HEK293 (cell line): Measurements from ENCODE around the gene ZNF619.

Source experiments
- CTCF ChIA-PET: fragments of 350-600 bp; formaldehyde crosslinking; extraction: SDS; loops from one replicate; lab custom pipeline; 2021; ENCODE audit warnings: antibody characterized with exemption; lab: Yijun Ruan, JAX
- POLR2A ChIA-PET: fragments of 300-600 bp; formaldehyde crosslinking; extraction: SDS; loops from one replicate; lab custom pipeline; 2020; ENCODE audit warnings: antibody characterized with exemption, inconsistent platforms; lab: Yijun Ruan, JAX
- H3K27ac ChIP-seq: fragments of 200-500 bp; sonication (Bioruptor generic); 2 replicates; pipeline ENCODE4 v1.5.1; 2014; ENCODE audit warnings: low read depth, low read length, control low read depth, inconsistent platforms; ENCODE audit errors: extremely low read depth
- H3K36me3 ChIP-seq, 2 experiments: fragments of 200-500 bp in 1 of 2; sonication (Bioruptor generic) in 1 of 2; 1 replicate in 1 of 2; 2 replicates in 1 of 2; pipeline ENCODE4 v1.5.1; 2014 to 2017; ENCODE audit warnings: inconsistent platforms in 2 of 2, low read length in 2 of 2; ENCODE audit not compliant: control insufficient read depth in 2 of 2, insufficient read depth in 1 of 2
- H3K4me1 ChIP-seq: fragments of 200-500 bp; sonication (Bioruptor generic); 2 replicates; pipeline ENCODE4 v1.5.1; 2014; ENCODE audit warnings: mild to moderate bottlenecking, low read length, inconsistent platforms; ENCODE audit not compliant: control insufficient read depth, insufficient read depth
- H3K4me3 ChIP-seq: 2 replicates; pipeline ENCODE4 v1.5.1; 2011; ENCODE audit warnings: low read depth, mild to moderate bottlenecking, control low read depth, low read length, moderate library complexity
- H3K9me3 ChIP-seq: fragments of 200-500 bp; sonication (Bioruptor generic); 2 replicates; pipeline ENCODE4 v1.5.1; 2014; ENCODE audit warnings: low read depth, low read length, inconsistent platforms; ENCODE audit not compliant: control insufficient read depth, insufficient read depth
- GFI1B ChIP-seq: fragments of 450-650 bp; formaldehyde crosslinking; IDR thresholded peaks from 2 replicates; pipeline ENCODE4 v1.5.1; 2016; ENCODE audit warnings: missing biosample characterization, missing genetic modification characterization
- KLF8 ChIP-seq: fragments of 450-650 bp; formaldehyde crosslinking; IDR thresholded peaks from 2 replicates; pipeline ENCODE4 v1.5.1; 2016; ENCODE audit warnings: missing biosample characterization, missing genetic modification characterization
- SP3 ChIP-seq: fragments of 450-650 bp; formaldehyde crosslinking; IDR thresholded peaks from 2 replicates; pipeline ENCODE4 v1.5.1; 2016; ENCODE audit warnings: missing biosample characterization, missing genetic modification characterization
- SP7 ChIP-seq: fragments of 450-650 bp; formaldehyde crosslinking; IDR thresholded peaks from 2 replicates; pipeline ENCODE4 v1.5.1; 2016; ENCODE audit warnings: missing biosample characterization, missing genetic modification characterization
- YY1 ChIP-seq: fragments of 450-650 bp; formaldehyde crosslinking; IDR thresholded peaks from 2 replicates; pipeline ENCODE4 v1.5.1; 2018; ENCODE audit warnings: missing biosample characterization, missing genetic modification characterization
- YY2 ChIP-seq: fragments of 450-650 bp; formaldehyde crosslinking; IDR thresholded peaks from 2 replicates; pipeline ENCODE4 v1.5.1; 2016; ENCODE audit warnings: missing biosample characterization, missing genetic modification characterization
- ZFHX2 ChIP-seq: fragments of 450-650 bp; formaldehyde crosslinking; conservative IDR thresholded peaks from 2 replicates; pipeline ENCODE4 v1.5.1; 2016; ENCODE audit warnings: missing biosample characterization, missing genetic modification characterization
- ZFP37 ChIP-seq: fragments of 450-650 bp; formaldehyde crosslinking; IDR thresholded peaks from 2 replicates; pipeline ENCODE4 v1.5.1; 2016; ENCODE audit warnings: missing biosample characterization, missing genetic modification characterization
- ZNF2 ChIP-seq: fragments of 450-650 bp; formaldehyde crosslinking; IDR thresholded peaks from 2 replicates; pipeline ENCODE4 v1.5.1; 2016; ENCODE audit warnings: missing biosample characterization, missing genetic modification characterization
- ZNF239 ChIP-seq: fragments of 450-650 bp; formaldehyde crosslinking; IDR thresholded peaks from 2 replicates; pipeline ENCODE4 v1.5.1; 2016; ENCODE audit warnings: missing biosample characterization, missing genetic modification characterization
- ZNF302 ChIP-seq: fragments of 450-650 bp; formaldehyde crosslinking; IDR thresholded peaks from 2 replicates; pipeline ENCODE4 v1.5.1; 2016; ENCODE audit warnings: missing biosample characterization, missing genetic modification characterization, low read depth
- ZNF335 ChIP-seq: fragments of 450-650 bp; formaldehyde crosslinking; conservative IDR thresholded peaks from 2 replicates; pipeline ENCODE4 v1.5.1; 2016; ENCODE audit warnings: missing biosample characterization, missing genetic modification characterization
- ZNF416 ChIP-seq: fragments of 450-650 bp; formaldehyde crosslinking; IDR thresholded peaks from 2 replicates; pipeline ENCODE4 v1.5.1; 2016; ENCODE audit warnings: missing biosample characterization, missing genetic modification characterization
- ZNF529 ChIP-seq: fragments of 450-650 bp; formaldehyde crosslinking; IDR thresholded peaks from 2 replicates; pipeline ENCODE4 v1.5.1; 2017; ENCODE audit warnings: missing genetic modification characterization, missing biosample characterization; ENCODE audit not compliant: insufficient replicate concordance
- ZNF549 ChIP-seq: fragments of 450-650 bp; IDR thresholded peaks from 2 replicates; pipeline ENCODE4 v1.5.1; 2018; ENCODE audit warnings: missing biosample characterization, missing genetic modification characterization, mild to moderate bottlenecking, inconsistent platforms, moderate library complexity
- ZNF585B ChIP-seq: fragments of 450-650 bp; formaldehyde crosslinking; IDR thresholded peaks from 2 replicates; pipeline ENCODE4 v1.5.1; 2016; ENCODE audit warnings: missing biosample characterization, missing genetic modification characterization
- ZNF621 ChIP-seq: fragments of 450-650 bp; formaldehyde crosslinking; IDR thresholded peaks from 2 replicates; pipeline ENCODE4 v1.5.1; 2017; ENCODE audit warnings: missing biosample characterization, missing genetic modification characterization
- ZNF623 ChIP-seq: fragments of 450-650 bp; formaldehyde crosslinking; IDR thresholded peaks from 2 replicates; pipeline ENCODE4 v1.5.1; 2016; ENCODE audit warnings: missing biosample characterization, missing genetic modification characterization
- ZNF660 ChIP-seq: fragments of 450-650 bp; IDR thresholded peaks from 2 replicates; pipeline ENCODE4 v1.5.1; 2018; ENCODE audit warnings: missing biosample characterization, mild to moderate bottlenecking, missing genetic modification characterization
- ZNF677 ChIP-seq: fragments of 450-650 bp; IDR thresholded peaks from 2 replicates; pipeline ENCODE4 v1.5.0; 2018; ENCODE audit warnings: missing biosample characterization, mild to moderate bottlenecking, missing genetic modification characterization, moderate library complexity
- ZNF768 ChIP-seq: fragments of 450-650 bp; formaldehyde crosslinking; IDR thresholded peaks from 2 replicates; pipeline ENCODE4 v1.5.1; 2018; ENCODE audit warnings: missing biosample characterization, mild to moderate bottlenecking, missing genetic modification characterization
- ZNF777 ChIP-seq: fragments of 450-650 bp; formaldehyde crosslinking; IDR thresholded peaks from 2 replicates; pipeline ENCODE4 v1.5.1; 2017; ENCODE audit warnings: missing biosample characterization, missing genetic modification characterization, borderline replicate concordance
- ZNF785 ChIP-seq: fragments of 450-650 bp; formaldehyde crosslinking; IDR thresholded peaks from 2 replicates; pipeline ENCODE4 v1.5.1; 2016; ENCODE audit warnings: missing biosample characterization, missing genetic modification characterization
- TF ChIP-seq, protein P1 (sequence below): fragments of 450-650 bp; formaldehyde crosslinking; IDR thresholded peaks from 2 replicates; pipeline ENCODE4 v1.5.1; 2016; ENCODE audit warnings: missing biosample characterization, missing genetic modification characterization
- TF ChIP-seq, protein P2 (sequence below): fragments of 450-650 bp; formaldehyde crosslinking; IDR thresholded peaks from 2 replicates; pipeline ENCODE4 v1.5.1; 2016; ENCODE audit warnings: missing biosample characterization, missing genetic modification characterization, borderline replicate concordance
- TF ChIP-seq, protein P3 (sequence below): fragments of 450-650 bp; formaldehyde crosslinking; IDR thresholded peaks from 2 replicates; pipeline ENCODE4 v1.5.1; 2016; ENCODE audit warnings: missing biosample characterization, missing genetic modification characterization
- TF ChIP-seq, protein P4 (sequence below): fragments of 450-650 bp; formaldehyde crosslinking; IDR thresholded peaks from 2 replicates; pipeline ENCODE4 v1.5.1; 2016; ENCODE audit warnings: missing biosample characterization, missing genetic modification characterization

ZNF619 gene

DNA sequence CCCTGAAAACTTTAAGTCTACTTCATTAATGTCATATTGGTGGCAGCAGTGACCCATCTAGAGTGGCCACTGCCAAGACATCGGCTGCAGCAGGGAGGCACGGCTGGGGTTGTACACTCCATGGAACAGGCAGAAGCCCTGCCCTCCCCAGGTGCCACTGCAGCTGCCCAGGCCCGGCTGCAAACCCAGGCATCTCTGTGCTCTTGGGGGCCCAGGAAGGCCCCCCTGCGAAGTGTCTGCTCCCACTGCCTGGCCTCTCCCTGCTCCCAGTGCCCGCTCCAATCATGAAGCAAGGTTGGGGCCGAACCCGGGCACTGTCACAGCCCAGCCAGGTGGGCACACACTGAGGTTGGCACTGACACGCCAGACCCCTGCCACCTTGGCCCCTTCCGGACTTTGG is 31.9 kb upstream of the ZNF619 start:
- ChIA-PET POLR2A (no interaction called here), CTCF (interaction anchor here (0.6 kb wide), 1 partner anchor 65 kb away, joined by 6 read pairs; no protein-coding TSS in a partner anchor)
- TF ChIP-seq ZNF621 (tag by site-specific recombination) (no peak), ZNF529 (no peak), SP7 (tag by site-specific recombination) (no peak), SP3 (no peak), ZNF585B (tag by site-specific recombination) (no peak), GFI1B (tag by site-specific recombination) (no peak), ZNF623 (tag by site-specific recombination) (no peak), ZNF660 (no peak), ZNF416 (tag by site-specific recombination) (no peak), ZFP37 (tag by site-specific recombination) (no peak), ZNF768 (tag by site-specific recombination) (no peak), ZNF239 (no peak), KLF8 (tag by site-specific recombination) (no peak), ZFHX2 (tag by site-specific recombination) (no peak)
- TF ChIP-seq, protein P1, sequence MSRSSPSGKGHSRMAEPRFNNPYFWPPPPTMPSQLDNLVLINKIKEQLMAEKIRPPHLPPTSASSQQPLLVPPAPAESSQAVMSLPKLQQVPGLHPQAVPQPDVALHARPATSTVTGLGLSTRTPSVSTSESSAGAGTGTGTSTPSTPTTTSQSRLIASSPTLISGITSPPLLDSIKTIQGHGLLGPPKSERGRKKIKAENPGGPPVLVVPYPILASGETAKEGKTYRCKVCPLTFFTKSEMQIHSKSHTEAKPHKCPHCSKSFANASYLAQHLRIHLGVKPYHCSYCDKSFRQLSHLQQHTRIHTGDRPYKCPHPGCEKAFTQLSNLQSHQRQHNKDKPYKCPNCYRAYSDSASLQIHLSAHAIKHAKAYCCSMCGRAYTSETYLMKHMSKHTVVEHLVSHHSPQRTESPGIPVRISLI (tag by site-specific recombination): no peak
- TF ChIP-seq, protein P2, sequence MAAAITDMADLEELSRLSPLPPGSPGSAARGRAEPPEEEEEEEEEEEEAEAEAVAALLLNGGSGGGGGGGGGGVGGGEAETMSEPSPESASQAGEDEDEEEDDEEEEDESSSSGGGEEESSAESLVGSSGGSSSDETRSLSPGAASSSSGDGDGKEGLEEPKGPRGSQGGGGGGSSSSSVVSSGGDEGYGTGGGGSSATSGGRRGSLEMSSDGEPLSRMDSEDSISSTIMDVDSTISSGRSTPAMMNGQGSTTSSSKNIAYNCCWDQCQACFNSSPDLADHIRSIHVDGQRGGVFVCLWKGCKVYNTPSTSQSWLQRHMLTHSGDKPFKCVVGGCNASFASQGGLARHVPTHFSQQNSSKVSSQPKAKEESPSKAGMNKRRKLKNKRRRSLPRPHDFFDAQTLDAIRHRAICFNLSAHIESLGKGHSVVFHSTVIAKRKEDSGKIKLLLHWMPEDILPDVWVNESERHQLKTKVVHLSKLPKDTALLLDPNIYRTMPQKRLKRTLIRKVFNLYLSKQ (tag by site-specific recombination): no peak
- Histone ChIP-seq H3K36me3 (no peaks in the 10 kb centered on the region), H3K4me3 (no peak overlapping the region), H3K9me3 (no peaks in the 10 kb centered on the region), H3K4me1 (no peaks in the 10 kb centered on the region), H3K27ac (no peak overlapping the region)

DNA sequence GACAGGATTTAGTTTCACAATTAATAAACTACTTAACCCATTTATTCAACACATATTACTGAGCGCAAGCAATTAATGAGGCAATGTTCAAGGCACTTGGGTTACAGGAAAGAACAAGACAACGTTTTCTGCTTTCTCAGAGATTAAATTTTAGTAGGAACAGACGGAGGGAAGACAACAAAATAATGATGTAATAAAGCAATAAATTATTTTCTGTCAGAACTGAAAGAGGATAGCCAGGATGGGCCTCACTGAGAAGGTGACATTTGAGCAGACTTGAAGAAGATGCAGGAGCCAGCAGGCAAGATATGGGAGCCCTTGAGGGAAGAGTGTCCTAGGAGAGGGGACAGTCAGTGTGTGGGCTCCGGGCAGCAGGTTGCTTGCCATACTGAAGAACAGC is 31.0 kb upstream of the ZNF619 start:
- POLR2A ChIA-PET: no interaction called here
- 0 out of 2 replicates have a peak, but pooled peaks have one; percentile 5 for TF ChIP-seq ZNF335 (tag by site-specific recombination)
- TF ChIP-seq, protein P3, sequence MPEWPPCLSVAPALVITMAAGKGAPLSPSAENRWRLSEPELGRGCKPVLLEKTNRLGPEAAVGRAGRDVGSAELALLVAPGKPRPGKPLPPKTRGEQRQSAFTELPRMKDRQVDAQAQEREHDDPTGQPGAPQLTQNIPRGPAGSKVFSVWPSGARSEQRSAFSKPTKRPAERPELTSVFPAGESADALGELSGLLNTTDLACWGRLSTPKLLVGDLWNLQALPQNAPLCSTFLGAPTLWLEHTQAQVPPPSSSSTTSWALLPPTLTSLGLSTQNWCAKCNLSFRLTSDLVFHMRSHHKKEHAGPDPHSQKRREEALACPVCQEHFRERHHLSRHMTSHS (tag by site-specific recombination): no peak
- no peak overlapping the region for H3K27ac ChIP-seq

DNA sequence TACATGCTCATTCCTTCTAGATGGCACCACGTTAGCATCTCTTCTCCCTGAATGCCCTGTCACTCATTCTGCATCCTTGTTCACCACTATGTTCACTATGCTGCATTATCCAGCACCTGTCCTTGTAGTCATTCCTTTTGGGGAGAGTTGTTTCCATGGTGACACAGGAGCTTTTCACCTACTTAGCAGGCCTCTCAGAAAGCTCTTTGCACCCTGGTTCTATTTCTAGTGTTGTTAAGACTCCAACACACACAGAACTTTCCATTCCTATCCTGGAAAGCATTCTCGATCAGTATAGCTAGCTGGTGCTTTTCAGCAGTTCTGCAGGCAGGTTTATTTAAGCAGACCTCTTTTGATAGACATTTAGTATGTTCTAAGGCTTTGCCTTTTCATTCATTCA is 26.5 kb upstream of the ZNF619 start:
- peaks cover 0 to 3% of the 10 kb centered on the region in 2 experiments; a peak in 1 of 3 replicates for H3K36me3 ChIP-seq
- no peak overlapping the region for H3K4me3 ChIP-seq
- ChIA-PET CTCF (no interaction called here), POLR2A (interaction anchor here (0.6 to 0.7 kb wide), 3 partner anchors 11 to 812 kb away, joined by 3 to 5 read pairs (median 3); no protein-coding TSS in a partner anchor)
- no peaks in the 10 kb centered on the region for H3K9me3 ChIP-seq
- TF ChIP-seq YY2 (tag by site-specific recombination) (no peak), ZNF785 (tag by site-specific recombination) (no peak), ZNF302 (tag by site-specific recombination) (no peak), ZNF549 (no peak), ZNF777 (tag by site-specific recombination) (no peak), ZNF677 (tag by site-specific recombination) (no peak), ZNF2 (tag by site-specific recombination) (no peak), YY1 (tag by site-specific recombination) (no peak)
- TF ChIP-seq, protein P4, sequence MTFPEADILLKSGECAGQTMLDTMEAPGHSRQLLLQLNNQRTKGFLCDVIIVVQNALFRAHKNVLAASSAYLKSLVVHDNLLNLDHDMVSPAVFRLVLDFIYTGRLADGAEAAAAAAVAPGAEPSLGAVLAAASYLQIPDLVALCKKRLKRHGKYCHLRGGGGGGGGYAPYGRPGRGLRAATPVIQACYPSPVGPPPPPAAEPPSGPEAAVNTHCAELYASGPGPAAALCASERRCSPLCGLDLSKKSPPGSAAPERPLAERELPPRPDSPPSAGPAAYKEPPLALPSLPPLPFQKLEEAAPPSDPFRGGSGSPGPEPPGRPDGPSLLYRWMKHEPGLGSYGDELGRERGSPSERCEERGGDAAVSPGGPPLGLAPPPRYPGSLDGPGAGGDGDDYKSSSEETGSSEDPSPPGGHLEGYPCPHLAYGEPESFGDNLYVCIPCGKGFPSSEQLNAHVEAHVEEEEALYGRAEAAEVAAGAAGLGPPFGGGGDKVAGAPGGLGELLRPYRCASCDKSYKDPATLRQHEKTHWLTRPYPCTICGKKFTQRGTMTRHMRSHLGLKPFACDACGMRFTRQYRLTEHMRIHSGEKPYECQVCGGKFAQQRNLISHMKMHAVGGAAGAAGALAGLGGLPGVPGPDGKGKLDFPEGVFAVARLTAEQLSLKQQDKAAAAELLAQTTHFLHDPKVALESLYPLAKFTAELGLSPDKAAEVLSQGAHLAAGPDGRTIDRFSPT (tag by site-specific recombination): no peak
- TF ChIP-seq, protein P3 (tag by site-specific recombination): no peak
- TF ChIP-seq, all 188 proteins: peak for 0
- no peak overlapping the region for H3K27ac ChIP-seq
- H3K4me1 ChIP-seq: no peaks in the 10 kb centered on the region

More for the DNA sequence above, 31.0 kb upstream of the ZNF619 start:
- no peaks in the 10 kb centered on the region for H3K4me1 ChIP-seq
- peaks cover 0 to 3% of the 10 kb centered on the region in 2 experiments; a peak in 1 of 3 replicates for H3K36me3 ChIP-seq
- CTCF ChIA-PET: no interaction called here
- H3K9me3 ChIP-seq: no peaks in the 10 kb centered on the region
- H3K4me3 ChIP-seq: no peak overlapping the region
